A549 (cell line): Measurements from ENCODE around the gene STPG2. TPM values are rescaled to one million over a fixed set of nuclear protein-coding genes. Genes with fewer than 3 reads are reported as not detected.
A peak's percentile ranks its signal among the peaks of the same experiment; 100 is the strongest.

Source experiments
- ATAC-seq, 2 experiments: fragments of 200-7000 bp in 1 of 2; fragments of >200 bp in 1 of 2; cut with Nextera tagmentation in 1 of 2; cut with Tn5 transposase in 1 of 2; 3 replicates each; pipeline versions ENCODE4 v1.8.0 to v1.9.1; 2018 to 2020; ENCODE audit warnings: mild to moderate bottlenecking in 1 of 2, moderate library complexity in 1 of 2
- CTCF ChIA-PET: fragments of 300-600 bp; sonication (Branson Sonifier 250); formaldehyde crosslinking; extraction: SDS; loops from one replicate; lab custom pipeline; 2021; ENCODE audit warnings: antibody characterized with exemption, inconsistent platforms; lab: Yijun Ruan, JAX
- POLR2A ChIA-PET: fragments of 350-600 bp; formaldehyde crosslinking; extraction: SDS; loops from one replicate; lab custom pipeline; 2021; ENCODE audit warnings: antibody characterized with exemption, inconsistent platforms; lab: Yijun Ruan, JAX
- DNase-seq, 2 experiments: peaks; one replicate each; pipeline versions ENCODE4 v3.0.0 to v3.0.0-alpha.2; 2011 to 2016; ENCODE audit warnings: low read depth in 1 of 2, low spot score in 1 of 2
- FAIRE-seq: peaks from 2 replicates; lab custom pipeline; 2011; peaks lifted over from hg19 to GRCh38; lab: Jason Lieb, UNC
- H3K27ac ChIP-seq, 2 experiments: fragments of >200 bp; sonication (Bioruptor Twin); formaldehyde crosslinking; 3 replicates each; pipeline ENCODE4 v1.5.1; 2016 to 2017
- H3K4me1 ChIP-seq: fragments of >200 bp; sonication (Bioruptor Twin); formaldehyde crosslinking; 3 replicates; pipeline ENCODE4 v1.6.1; 2016
- H3K4me2 ChIP-seq: fragments of >200 bp; sonication (Bioruptor Twin); formaldehyde crosslinking; 3 replicates; pipeline ENCODE4 v1.6.1; 2016
- H3K4me3 ChIP-seq: fragments of >200 bp; sonication (Bioruptor Twin); formaldehyde crosslinking; 3 replicates; pipeline ENCODE4 v1.5.1; 2016
- H3K9me3 ChIP-seq: fragments of >200 bp; sonication (Bioruptor Twin); formaldehyde crosslinking; 3 replicates; pipeline ENCODE4 v1.6.1; 2016
- BHLHE40 ChIP-seq: IDR thresholded peaks from 2 replicates; pipeline ENCODE4 v1.6.1; 2012; ENCODE audit warnings: low read depth, low read length, inconsistent platforms
- CBX2 ChIP-seq: fragments of 200-600 bp; sonication (generic); IDR thresholded peaks from 2 replicates; pipeline ENCODE4 v1.6.1; 2016; ENCODE audit warnings: low read depth, mild to moderate bottlenecking, borderline replicate concordance
- CBX8 ChIP-seq: fragments of 200-600 bp; sonication (generic); IDR thresholded peaks from 2 replicates; pipeline ENCODE4 v1.6.1; 2016
- CHD4 ChIP-seq: fragments of 200-600 bp; sonication (generic); IDR thresholded peaks from 2 replicates; pipeline ENCODE4 v1.6.1; 2016; ENCODE audit warnings: antibody characterized with exemption, mild to moderate bottlenecking, borderline replicate concordance
- FOXS1 ChIP-seq: fragments of 250-450 bp; sonication (Bioruptor Pico); IDR thresholded peaks from 2 replicates; pipeline ENCODE4 v1.5.0; 2020; ENCODE audit warnings: mild to moderate bottlenecking, moderate library complexity
- MAFK ChIP-seq: fragments of 450-650 bp; IDR thresholded peaks from 2 replicates; pipeline ENCODE4 v1.6.1; 2014; ENCODE audit not compliant: partially characterized antibody
- MAZ ChIP-seq: fragments of 150-350 bp; IDR thresholded peaks from 2 replicates; pipeline ENCODE4 v1.6.1; 2014; ENCODE audit warnings: antibody characterized with exemption, low read depth, low read length, borderline replicate concordance
- NFE2L2 ChIP-seq: fragments of 150-350 bp; conservative IDR thresholded peaks from 2 replicates; pipeline ENCODE4 v1.6.1; 2014; ENCODE audit warnings: low read length
- PHF8 ChIP-seq: fragments of 200-600 bp; sonication (generic); IDR thresholded peaks from 2 replicates; pipeline ENCODE4 v1.6.1; 2016; ENCODE audit warnings: low read depth, mild to moderate bottlenecking, antibody characterized with exemption, moderate library complexity, borderline replicate concordance
- POLR2A ChIP-seq: IDR thresholded peaks from 2 replicates; pipeline ENCODE4 v1.6.1; 2012; ENCODE audit warnings: mild to moderate bottlenecking, low read length
- RAD21 ChIP-seq, 2 experiments: fragments of >200 bp in 1 of 2; sonication (Bioruptor Twin) in 1 of 2; formaldehyde crosslinking in 1 of 2; IDR thresholded peaks in 1 of 2; conservative IDR thresholded peaks in 1 of 2; 2 replicates in 1 of 2; 3 replicates in 1 of 2; pipeline ENCODE4 v1.6.1; 2012 to 2018; ENCODE audit warnings: inconsistent platforms in 1 of 2
- RFX5 ChIP-seq: fragments of 450-650 bp; IDR thresholded peaks from 2 replicates; pipeline ENCODE4 v1.7.1; 2014; ENCODE audit warnings: antibody characterized with exemption, mild to moderate bottlenecking, moderate library complexity
- ZFP36 ChIP-seq: fragments of 450-650 bp; IDR thresholded peaks from 2 replicates; pipeline ENCODE4 v1.6.1; 2014; ENCODE audit warnings: borderline replicate concordance; ENCODE audit not compliant: partially characterized antibody
- ZNF302 ChIP-seq: fragments of 250-450 bp; sonication (Bioruptor Pico); IDR thresholded peaks from 2 replicates; pipeline ENCODE4 v1.9.0; 2021; ENCODE audit warnings: inconsistent platforms, mild to moderate bottlenecking, moderate library complexity
- WGBS: methylation state at CpG from one replicate; pipeline ENCODE4 v1.1.6; 2017; ENCODE audit errors: missing lambda C conversion rate; 5-methylcytosine and 5-hydroxymethylcytosine counted together
- polyA plus RNA-seq, 4 experiments: library from polyadenylated mRNA; depleted of rRNA in 3 of 4; stranded (reverse); fragments of >200 nt; fragmentation: RNase III in 1 of 4; extraction: RNeasy Plus Mini Kit Qiagen cat#74134 plus additional on column Dnase treatment in 1 of 4; gene quantifications; 2 replicates in 3 of 4; 3 replicates in 1 of 4; pipeline ENCODE4 v1.2.3, GENCODE V29; 2011 to 2017
- TF ChIP-seq, protein P1 (sequence below): fragments of 250-450 bp; sonication (Bioruptor Pico); IDR thresholded peaks from 2 replicates; pipeline ENCODE4 v1.5.0; 2020; ENCODE audit warnings: low read depth, mild to moderate bottlenecking, moderate library complexity
- TF ChIP-seq, protein P2 (sequence below): fragments of 200-600 bp; sonication (generic); IDR thresholded peaks from 2 replicates; pipeline ENCODE4 v1.6.1; 2016; ENCODE audit warnings: antibody characterized with exemption, mild to moderate bottlenecking, moderate library complexity
- TF ChIP-seq, protein P3 (sequence below): fragments of >200 bp; sonication (Bioruptor Twin); formaldehyde crosslinking; IDR thresholded peaks from 2 replicates; pipeline ENCODE4 v1.6.1; 2016
- TF ChIP-seq, protein P4 (sequence below): IDR thresholded peaks from 2 replicates; pipeline ENCODE4 v1.6.1; 2012
- TF ChIP-seq, protein P5 (sequence below): fragments of >200 bp; sonication (Bioruptor Twin); formaldehyde crosslinking; IDR thresholded peaks from 3 replicates; pipeline ENCODE4 v1.5.1; 2016

Gene STPG2
- polyA plus RNA-seq, 2 of the 4 experiments (the other 2 are of a cell fraction): 0.05 TPM; not detected in 1

DNA sequence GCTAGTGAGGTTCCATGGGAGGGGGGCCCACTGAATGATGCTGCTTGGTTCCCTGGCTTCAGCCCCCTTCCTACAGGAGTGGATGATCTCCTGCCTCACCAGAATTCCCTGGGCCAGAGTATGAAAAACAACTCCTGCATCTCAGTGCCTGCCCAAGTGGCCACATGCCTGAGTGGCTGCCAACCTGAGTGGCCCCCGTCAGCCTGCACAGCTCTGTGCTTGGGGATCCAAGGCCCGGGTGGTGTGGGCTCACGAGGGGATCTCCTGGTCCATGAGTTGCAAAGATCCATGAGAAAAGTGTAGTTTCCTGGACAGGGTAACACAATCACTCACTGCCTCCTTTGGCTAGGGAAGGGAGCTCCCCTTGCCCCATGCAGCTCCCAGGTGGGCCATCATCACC is 17.1 kb downstream of the STPG2 start:
- Histone ChIP-seq H3K4me3 (no peak overlapping the region), H3K27ac (no peak overlapping the region), H3K4me1 (no peaks in the 10 kb centered on the region), H3K4me2 (no peak overlapping the region), H3K9me3 (no peaks in the 10 kb centered on the region)
- no CpG with 5 or more reads among the region's 3 CpGs for WGBS
- no peak for DNase-seq
- CTCF ChIA-PET: no interaction called here
- no peak for FAIRE-seq
- POLR2A ChIA-PET: no interaction called here
- TF ChIP-seq, protein P1, sequence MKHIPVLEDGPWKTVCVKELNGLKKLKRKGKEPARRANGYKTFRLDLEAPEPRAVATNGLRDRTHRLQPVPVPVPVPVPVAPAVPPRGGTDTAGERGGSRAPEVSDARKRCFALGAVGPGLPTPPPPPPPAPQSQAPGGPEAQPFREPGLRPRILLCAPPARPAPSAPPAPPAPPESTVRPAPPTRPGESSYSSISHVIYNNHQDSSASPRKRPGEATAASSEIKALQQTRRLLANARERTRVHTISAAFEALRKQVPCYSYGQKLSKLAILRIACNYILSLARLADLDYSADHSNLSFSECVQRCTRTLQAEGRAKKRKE: no peak
- no peak for TF ChIP-seq MAZ
- no peak for TF ChIP-seq NFE2L2
- no peak for TF ChIP-seq CBX2
- TF ChIP-seq CHD4: no peak
- no peak for TF ChIP-seq RAD21 (conservative IDR thresholded peaks at IDR 0.05 in 1 of 2, IDR thresholded peaks at IDR 0.05 in 1 of 2)
- TF ChIP-seq CBX8: no peak
- TF ChIP-seq, protein P2, sequence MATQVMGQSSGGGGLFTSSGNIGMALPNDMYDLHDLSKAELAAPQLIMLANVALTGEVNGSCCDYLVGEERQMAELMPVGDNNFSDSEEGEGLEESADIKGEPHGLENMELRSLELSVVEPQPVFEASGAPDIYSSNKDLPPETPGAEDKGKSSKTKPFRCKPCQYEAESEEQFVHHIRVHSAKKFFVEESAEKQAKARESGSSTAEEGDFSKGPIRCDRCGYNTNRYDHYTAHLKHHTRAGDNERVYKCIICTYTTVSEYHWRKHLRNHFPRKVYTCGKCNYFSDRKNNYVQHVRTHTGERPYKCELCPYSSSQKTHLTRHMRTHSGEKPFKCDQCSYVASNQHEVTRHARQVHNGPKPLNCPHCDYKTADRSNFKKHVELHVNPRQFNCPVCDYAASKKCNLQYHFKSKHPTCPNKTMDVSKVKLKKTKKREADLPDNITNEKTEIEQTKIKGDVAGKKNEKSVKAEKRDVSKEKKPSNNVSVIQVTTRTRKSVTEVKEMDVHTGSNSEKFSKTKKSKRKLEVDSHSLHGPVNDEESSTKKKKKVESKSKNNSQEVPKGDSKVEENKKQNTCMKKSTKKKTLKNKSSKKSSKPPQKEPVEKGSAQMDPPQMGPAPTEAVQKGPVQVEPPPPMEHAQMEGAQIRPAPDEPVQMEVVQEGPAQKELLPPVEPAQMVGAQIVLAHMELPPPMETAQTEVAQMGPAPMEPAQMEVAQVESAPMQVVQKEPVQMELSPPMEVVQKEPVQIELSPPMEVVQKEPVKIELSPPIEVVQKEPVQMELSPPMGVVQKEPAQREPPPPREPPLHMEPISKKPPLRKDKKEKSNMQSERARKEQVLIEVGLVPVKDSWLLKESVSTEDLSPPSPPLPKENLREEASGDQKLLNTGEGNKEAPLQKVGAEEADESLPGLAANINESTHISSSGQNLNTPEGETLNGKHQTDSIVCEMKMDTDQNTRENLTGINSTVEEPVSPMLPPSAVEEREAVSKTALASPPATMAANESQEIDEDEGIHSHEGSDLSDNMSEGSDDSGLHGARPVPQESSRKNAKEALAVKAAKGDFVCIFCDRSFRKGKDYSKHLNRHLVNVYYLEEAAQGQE: no peak
- ATAC-seq: no peak

DNA sequence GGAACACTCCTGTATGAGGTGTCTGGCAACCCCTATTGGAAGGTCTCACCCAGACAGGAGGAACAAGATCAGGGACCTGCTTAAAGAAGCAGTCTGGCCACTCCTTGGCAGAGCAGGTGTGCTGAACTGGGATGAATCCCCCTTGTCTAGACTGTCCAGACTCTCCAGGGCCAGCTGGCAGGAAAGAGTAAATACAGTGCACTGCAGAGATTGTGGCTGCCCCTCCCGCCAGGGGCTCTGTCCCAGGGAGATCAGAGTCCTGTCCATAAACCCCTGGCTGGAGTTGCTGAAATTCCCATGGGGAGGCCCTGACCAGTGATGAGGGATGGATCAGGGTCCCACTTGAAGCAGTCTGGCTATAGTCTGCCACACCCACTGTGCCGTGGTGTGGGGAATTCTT is 17.7 kb downstream of the STPG2 start:
- POLR2A ChIA-PET: no interaction called here
- ATAC-seq (no peak), FAIRE-seq (no peak), DNase-seq (no peak)
- Histone ChIP-seq H3K4me1 (no peaks in the 10 kb centered on the region), H3K27ac (no peak overlapping the region), H3K4me3 (no peak overlapping the region), H3K4me2 (no peak overlapping the region), H3K9me3 (no peaks in the 10 kb centered on the region)
- 20% methylated on average over 2 of the region's 2 CpGs for WGBS
- TF ChIP-seq PHF8: no peak
- TF ChIP-seq, protein P3, sequence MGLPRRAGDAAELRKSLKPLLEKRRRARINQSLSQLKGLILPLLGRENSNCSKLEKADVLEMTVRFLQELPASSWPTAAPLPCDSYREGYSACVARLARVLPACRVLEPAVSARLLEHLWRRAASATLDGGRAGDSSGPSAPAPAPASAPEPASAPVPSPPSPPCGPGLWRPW: no peak
- CTCF ChIA-PET: no interaction called here

DNA sequence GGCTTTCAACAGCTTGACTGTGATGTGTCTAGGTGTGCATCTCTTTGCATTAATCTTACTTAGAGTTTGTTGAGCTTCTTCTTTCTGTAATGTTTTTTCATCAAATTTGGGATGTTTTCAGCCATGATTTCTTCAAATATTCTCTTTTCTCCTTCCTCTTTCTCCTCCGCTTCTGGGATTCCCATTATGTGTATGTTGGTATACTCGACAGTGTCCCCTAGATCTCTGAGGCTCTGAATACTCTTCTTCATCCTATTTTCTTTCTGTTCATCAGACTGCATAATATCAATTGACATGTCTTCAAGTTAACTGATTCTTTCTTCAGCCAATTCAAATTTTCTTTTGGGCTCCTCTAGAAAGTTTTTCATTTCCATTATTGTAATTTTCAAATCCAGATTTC is 25.9 kb downstream of the STPG2 start:
- FAIRE-seq (no peak), DNase-seq (no peak), ATAC-seq (no peak)
- Histone ChIP-seq H3K4me1 (no peaks in the 10 kb centered on the region), H3K9me3 (no peaks in the 10 kb centered on the region), H3K4me2 (no peak overlapping the region), H3K4me3 (no peak overlapping the region), H3K27ac (no peak overlapping the region)
- TF ChIP-seq BHLHE40: no peak
- no peak for TF ChIP-seq MAFK
- TF ChIP-seq, protein P4, sequence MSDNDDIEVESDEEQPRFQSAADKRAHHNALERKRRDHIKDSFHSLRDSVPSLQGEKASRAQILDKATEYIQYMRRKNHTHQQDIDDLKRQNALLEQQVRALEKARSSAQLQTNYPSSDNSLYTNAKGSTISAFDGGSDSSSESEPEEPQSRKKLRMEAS: no peak
- WGBS: 44% methylated on average over 2 of the region's 2 CpGs
- CTCF ChIA-PET: interaction anchor here (0.7 kb wide), 1 partner anchor 1346 kb away, joined by 3 read pairs; no protein-coding TSS in a partner anchor
- POLR2A ChIA-PET: no interaction called here

DNA sequence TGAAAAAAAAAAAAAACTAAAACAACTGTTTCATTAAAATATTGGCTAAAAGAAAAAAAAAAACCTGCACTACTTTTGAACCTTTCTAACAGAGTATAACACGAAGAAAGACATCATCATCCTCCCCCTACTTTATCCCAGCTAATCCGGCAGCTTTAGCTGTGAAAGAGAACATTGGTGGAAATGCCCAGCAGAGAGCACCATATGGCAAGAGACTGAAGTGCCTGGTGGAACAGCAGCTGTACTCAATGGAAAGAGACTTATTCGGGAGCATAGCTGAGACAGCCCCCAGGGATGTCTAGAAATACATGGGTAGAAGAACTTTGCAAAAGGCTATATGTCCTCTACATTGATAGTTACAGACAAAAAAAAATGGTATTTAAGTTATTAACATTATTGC is 30.3 kb downstream of the STPG2 start:
- CTCF ChIA-PET: interaction anchor here (0.6 to 0.9 kb wide), 3 partner anchors 698 to 1349 kb away, joined by 3 read pairs; no protein-coding TSS in a partner anchor

More for the DNA sequence above, 30.3 kb downstream of the STPG2 start:
- DNase-seq: peak in 1 of 2 experiments; percentile 20
- H3K9me3 ChIP-seq: no peaks in the 10 kb centered on the region
- no peak for FAIRE-seq
- no peak overlapping the region for H3K4me3 ChIP-seq
- peak; percentile 77 to 85 for ATAC-seq
- 0% methylated on average over 3 of the region's 3 CpGs for WGBS
- no peak overlapping the region for H3K4me2 ChIP-seq
- TF ChIP-seq ZNF302 (CRISPR knock-in tag): no peak
- TF ChIP-seq ZFP36: no peak
- TF ChIP-seq, protein P5, sequence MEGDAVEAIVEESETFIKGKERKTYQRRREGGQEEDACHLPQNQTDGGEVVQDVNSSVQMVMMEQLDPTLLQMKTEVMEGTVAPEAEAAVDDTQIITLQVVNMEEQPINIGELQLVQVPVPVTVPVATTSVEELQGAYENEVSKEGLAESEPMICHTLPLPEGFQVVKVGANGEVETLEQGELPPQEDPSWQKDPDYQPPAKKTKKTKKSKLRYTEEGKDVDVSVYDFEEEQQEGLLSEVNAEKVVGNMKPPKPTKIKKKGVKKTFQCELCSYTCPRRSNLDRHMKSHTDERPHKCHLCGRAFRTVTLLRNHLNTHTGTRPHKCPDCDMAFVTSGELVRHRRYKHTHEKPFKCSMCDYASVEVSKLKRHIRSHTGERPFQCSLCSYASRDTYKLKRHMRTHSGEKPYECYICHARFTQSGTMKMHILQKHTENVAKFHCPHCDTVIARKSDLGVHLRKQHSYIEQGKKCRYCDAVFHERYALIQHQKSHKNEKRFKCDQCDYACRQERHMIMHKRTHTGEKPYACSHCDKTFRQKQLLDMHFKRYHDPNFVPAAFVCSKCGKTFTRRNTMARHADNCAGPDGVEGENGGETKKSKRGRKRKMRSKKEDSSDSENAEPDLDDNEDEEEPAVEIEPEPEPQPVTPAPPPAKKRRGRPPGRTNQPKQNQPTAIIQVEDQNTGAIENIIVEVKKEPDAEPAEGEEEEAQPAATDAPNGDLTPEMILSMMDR: no peak; the same call in 2 of the 3 replicates
- TF ChIP-seq RAD21 (conservative IDR thresholded peaks at IDR 0.05 in 1 of 2, IDR thresholded peaks at IDR 0.05 in 1 of 2): peak; percentile 42 to 49; a peak in 4 of 5 replicates
- no peak for TF ChIP-seq POLR2A
- no peak for TF ChIP-seq RFX5
- no peak for TF ChIP-seq FOXS1
- no peak for TF ChIP-seq BHLHE40
- TF ChIP-seq, all 56 proteins: peak for 1
- no peaks in the 10 kb centered on the region for H3K4me1 ChIP-seq
- H3K27ac ChIP-seq: no peak overlapping the region
- POLR2A ChIA-PET: interaction anchor here (0.6 kb wide), 1 partner anchor 88 kb away, joined by 3 read pairs; no protein-coding TSS in a partner anchor
